ENCODE data around the gene SRSF6.
"Not testable (repeated sequence)": the region's sequence is repeated elsewhere in the genome, so short reads cannot be mapped to it uniquely, and the experiment has no call there.

DNA sequence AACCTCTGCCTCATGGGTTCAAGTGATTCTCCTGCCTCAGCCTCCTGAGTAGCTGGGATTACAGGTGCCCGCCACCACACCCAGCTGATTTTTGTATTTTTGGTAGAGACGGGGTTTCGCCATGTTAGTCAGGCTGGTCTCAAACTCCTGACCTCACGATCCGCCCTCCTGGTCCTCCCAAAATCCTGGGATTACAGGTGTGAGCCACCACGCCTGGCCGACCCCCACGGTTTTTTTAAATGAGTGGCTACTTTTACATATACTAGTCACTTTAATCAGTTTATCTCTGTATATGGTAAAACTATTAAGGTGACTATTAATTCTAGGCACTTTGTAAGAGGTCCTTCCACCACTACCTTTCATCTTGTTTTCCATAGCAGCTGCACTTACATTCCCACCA is 44.3 kb downstream of the SRSF6 start:
- TF ChIP-seq, protein P1, sequence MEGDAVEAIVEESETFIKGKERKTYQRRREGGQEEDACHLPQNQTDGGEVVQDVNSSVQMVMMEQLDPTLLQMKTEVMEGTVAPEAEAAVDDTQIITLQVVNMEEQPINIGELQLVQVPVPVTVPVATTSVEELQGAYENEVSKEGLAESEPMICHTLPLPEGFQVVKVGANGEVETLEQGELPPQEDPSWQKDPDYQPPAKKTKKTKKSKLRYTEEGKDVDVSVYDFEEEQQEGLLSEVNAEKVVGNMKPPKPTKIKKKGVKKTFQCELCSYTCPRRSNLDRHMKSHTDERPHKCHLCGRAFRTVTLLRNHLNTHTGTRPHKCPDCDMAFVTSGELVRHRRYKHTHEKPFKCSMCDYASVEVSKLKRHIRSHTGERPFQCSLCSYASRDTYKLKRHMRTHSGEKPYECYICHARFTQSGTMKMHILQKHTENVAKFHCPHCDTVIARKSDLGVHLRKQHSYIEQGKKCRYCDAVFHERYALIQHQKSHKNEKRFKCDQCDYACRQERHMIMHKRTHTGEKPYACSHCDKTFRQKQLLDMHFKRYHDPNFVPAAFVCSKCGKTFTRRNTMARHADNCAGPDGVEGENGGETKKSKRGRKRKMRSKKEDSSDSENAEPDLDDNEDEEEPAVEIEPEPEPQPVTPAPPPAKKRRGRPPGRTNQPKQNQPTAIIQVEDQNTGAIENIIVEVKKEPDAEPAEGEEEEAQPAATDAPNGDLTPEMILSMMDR (IDR thresholded peaks at IDR 0.05; ENCODE audit: low read length) = not testable (repeated sequence)
- not testable (repeated sequence) for TF ChIP-seq EZH2 (IDR thresholded peaks at IDR 0.05; ENCODE audit: borderline replicate concordance, low read length)
